DND-41 (cell line): ENCODE measurements around the gene PMS1.

Source experiments
- CTCF ChIP-seq: IDR thresholded peaks from 2 replicates; pipeline ENCODE4 v1.5.1; 2012; ENCODE audit warnings: borderline replicate concordance, low read length, moderate library complexity, mild to moderate bottlenecking; ENCODE audit not compliant: poor library complexity, severe bottlenecking; ENCODE audit errors: extremely low read depth
- EZH2 ChIP-seq: IDR thresholded peaks from 3 replicates; pipeline ENCODE4 v1.6.1; 2012; ENCODE audit warnings: borderline replicate concordance, low read depth, mild to moderate bottlenecking, moderate library complexity, low read length, inconsistent platforms; ENCODE audit not compliant: severe bottlenecking

- no peak for TF ChIP-seq CTCF
- no peak for TF ChIP-seq EZH2
Observed at GRCh38 chr2:189854940-189855339, 70.7 kb downstream of the PMS1 start.
